CD8-positive, alpha-beta memory T cell (primary cell): ENCODE measurements around the gene CHGA. TPM values are rescaled to one million over a fixed set of nuclear protein-coding genes. Genes with fewer than 3 reads are reported as not detected.

Experiments
- CTCF ChIA-PET: fragments of 350-600 bp; sonication (Branson Sonifier 250); formaldehyde crosslinking; loops from one replicate; lab custom pipeline; 2021; ENCODE audit warnings: antibody characterized with exemption; lab: Charles Lee
- POLR2A ChIA-PET: fragments of 350-600 bp; sonication (Branson Sonifier 250); formaldehyde crosslinking; loops from one replicate; lab custom pipeline; 2021; ENCODE audit warnings: antibody characterized with exemption; lab: Charles Lee
- DNase-seq, 5 donors: peaks; one replicate each; pipeline versions ENCODE4 v3.0.0 to v3.0.0-alpha.2; 2020 to 2022; ENCODE audit warnings: mixed read lengths in 1 of 5
- H3K27ac ChIP-seq: one replicate; pipeline ENCODE4 v1.7.0; 2013; ENCODE audit warnings: low read depth, mild to moderate bottlenecking, low read length, moderate library complexity
- H3K27me3 ChIP-seq: 2 replicates; pipeline ENCODE4 v1.7.0; 2013; ENCODE audit warnings: low read length, mild to moderate bottlenecking; ENCODE audit not compliant: insufficient read depth, poor library complexity, severe bottlenecking
- H3K36me3 ChIP-seq: 2 replicates; pipeline ENCODE4 v1.7.0; 2013; ENCODE audit warnings: mild to moderate bottlenecking, low read length, moderate library complexity; ENCODE audit not compliant: insufficient read depth
- H3K4me1 ChIP-seq: 2 replicates; pipeline ENCODE4 v1.7.0; 2013; ENCODE audit warnings: mild to moderate bottlenecking, low read length, moderate library complexity; ENCODE audit not compliant: insufficient read depth
- H3K4me3 ChIP-seq: 2 replicates; pipeline ENCODE4 v1.7.0; 2013; ENCODE audit warnings: mild to moderate bottlenecking, low read length
- H3K9me3 ChIP-seq: 2 replicates; pipeline ENCODE4 v1.7.0; 2013; ENCODE audit warnings: mild to moderate bottlenecking, low read length
- H3K27ac Mint-ChIP-seq, 8 donors: one replicate each; pipeline ENCODE4 v1.8.0; 2020 to 2021; ENCODE audit warnings: mixed read lengths in 8 of 8, mild to moderate bottlenecking in 6 of 8, inconsistent platforms in 3 of 8, moderate library complexity in 3 of 8
- H3K27me3 Mint-ChIP-seq, 2 donors: one replicate each; pipeline ENCODE4 v1.8.0; 2020 to 2021; ENCODE audit warnings: mixed read lengths in 2 of 2, mild to moderate bottlenecking in 1 of 2, moderate library complexity in 1 of 2
- H3K36me3 Mint-ChIP-seq, 3 donors: one replicate each; pipeline ENCODE4 v1.8.0; 2020 to 2021; ENCODE audit warnings: mixed read lengths in 3 of 3, inconsistent platforms in 1 of 3, mild to moderate bottlenecking in 1 of 3
- H3K4me1 Mint-ChIP-seq, 3 donors: one replicate each; pipeline ENCODE4 v1.8.0; 2020 to 2021; ENCODE audit warnings: mixed read lengths in 3 of 3, inconsistent platforms in 1 of 3, mild to moderate bottlenecking in 1 of 3
- H3K4me3 Mint-ChIP-seq, 7 donors: one replicate each; pipeline ENCODE4 v1.8.0; 2020 to 2021; ENCODE audit warnings: mixed read lengths in 7 of 7, mild to moderate bottlenecking in 6 of 7, moderate library complexity in 4 of 7, inconsistent platforms in 2 of 7
- H3K9me3 Mint-ChIP-seq, 5 donors: one replicate each; pipeline ENCODE4 v1.8.0; 2020 to 2022; ENCODE audit warnings: mixed read lengths in 5 of 5, mild to moderate bottlenecking in 3 of 5, moderate library complexity in 2 of 5, inconsistent platforms in 1 of 5
- polyA plus RNA-seq: library from polyadenylated mRNA; unstranded; fragments of 300-500 nt; fragmentation: Illumina TruSeq; gene quantifications from one replicate; pipeline ENCODE4 v1.2.3, GENCODE V29; 2021
- total RNA-seq, 2 experiments: library from RNA; stranded (reverse); gene quantifications; one replicate each; pipeline ENCODE4 v1.2.3, GENCODE V29; 2021

Gene CHGA, protein sequence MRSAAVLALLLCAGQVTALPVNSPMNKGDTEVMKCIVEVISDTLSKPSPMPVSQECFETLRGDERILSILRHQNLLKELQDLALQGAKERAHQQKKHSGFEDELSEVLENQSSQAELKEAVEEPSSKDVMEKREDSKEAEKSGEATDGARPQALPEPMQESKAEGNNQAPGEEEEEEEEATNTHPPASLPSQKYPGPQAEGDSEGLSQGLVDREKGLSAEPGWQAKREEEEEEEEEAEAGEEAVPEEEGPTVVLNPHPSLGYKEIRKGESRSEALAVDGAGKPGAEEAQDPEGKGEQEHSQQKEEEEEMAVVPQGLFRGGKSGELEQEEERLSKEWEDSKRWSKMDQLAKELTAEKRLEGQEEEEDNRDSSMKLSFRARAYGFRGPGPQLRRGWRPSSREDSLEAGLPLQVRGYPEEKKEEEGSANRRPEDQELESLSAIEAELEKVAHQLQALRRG
- total RNA-seq, result not detected
- not detected for polyA plus RNA-seq

DNA sequence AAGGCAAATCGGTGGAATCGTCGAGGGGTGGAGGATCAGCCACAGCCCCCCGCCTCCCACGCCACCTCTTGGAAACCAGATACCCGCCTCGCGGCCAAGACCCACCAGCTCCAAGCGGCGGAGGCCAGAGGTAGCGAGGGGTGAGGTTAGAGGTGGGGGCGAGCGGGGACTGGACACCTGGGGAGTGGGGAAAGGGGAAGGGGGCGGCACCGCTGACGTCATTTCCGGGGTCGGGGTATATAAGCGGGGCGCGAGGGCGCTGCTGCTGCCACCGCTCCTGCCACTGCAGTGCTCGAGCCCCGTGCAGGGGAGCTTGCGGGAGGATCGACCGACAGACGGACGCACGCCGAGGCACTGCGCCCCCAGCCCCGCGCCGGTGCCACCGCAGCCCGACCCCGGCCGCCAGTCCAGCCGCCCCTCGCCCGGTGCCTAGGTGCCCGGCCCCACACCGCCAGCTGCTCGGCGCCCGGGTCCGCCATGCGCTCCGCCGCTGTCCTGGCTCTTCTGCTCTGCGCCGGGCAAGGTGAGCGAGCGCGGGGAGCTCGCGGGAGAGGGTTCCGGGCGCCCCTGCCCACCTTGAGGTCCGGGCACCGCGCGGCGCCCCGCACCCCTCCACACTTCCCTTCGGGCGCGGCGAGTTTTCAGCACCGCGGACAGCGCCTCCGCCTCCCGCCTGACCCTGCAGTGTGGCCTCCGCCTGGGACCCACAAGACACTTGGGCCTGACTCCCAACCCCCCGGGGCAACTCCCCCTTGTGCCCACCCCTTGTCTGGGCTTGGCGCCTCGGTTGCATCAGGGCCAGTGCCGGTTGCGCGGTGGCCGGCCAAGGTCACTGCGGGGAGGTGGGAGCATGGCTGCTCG, at the start of gene CHGA:
CHGA (plus strand) TSS at position 268 of the 861 bp plus-strand sequence; CDS start at position 478, 210 bp downstream.
- H3K9me3 Mint-ChIP-seq, result peaks cover 0 to 5% (median 2%) of the 10 kb centered on the region in 5 donors
- peaks cover 27 to 43% of the 10 kb centered on the region in 2 donors for H3K27me3 Mint-ChIP-seq
- ChIA-PET CTCF (interaction anchor here (0.8 kb wide), 1 partner anchor 16 kb away, joined by 4 read pairs; no protein-coding TSS in a partner anchor), POLR2A (no interaction called here)
- H3K4me3 ChIP-seq, result no peak within 1 kb of the TSS
- H3K27ac ChIP-seq, result no peak within 1 kb of the TSS
- no peaks in the 10 kb centered on the region for H3K4me1 ChIP-seq
- H3K36me3 ChIP-seq, result no peaks in the 10 kb centered on the region
- peaks cover 9% of the 10 kb centered on the region for H3K27me3 ChIP-seq
- DNase-seq, result peak in 4 of 5 donors; percentile 14 to 38 (median 20)
- peaks cover 0 to 12% (median 1%) of the 10 kb centered on the region in 3 donors for H3K36me3 Mint-ChIP-seq
- H3K4me1 Mint-ChIP-seq, result peaks cover 0 to 10% (median 9%) of the 10 kb centered on the region in 3 donors
- peak within 1 kb of the TSS in 2 of 7 donors; percentile 15 to 28 for H3K4me3 Mint-ChIP-seq
- no peaks in the 10 kb centered on the region for H3K9me3 ChIP-seq
- no peak within 1 kb of the TSS for H3K27ac Mint-ChIP-seq

DNA sequence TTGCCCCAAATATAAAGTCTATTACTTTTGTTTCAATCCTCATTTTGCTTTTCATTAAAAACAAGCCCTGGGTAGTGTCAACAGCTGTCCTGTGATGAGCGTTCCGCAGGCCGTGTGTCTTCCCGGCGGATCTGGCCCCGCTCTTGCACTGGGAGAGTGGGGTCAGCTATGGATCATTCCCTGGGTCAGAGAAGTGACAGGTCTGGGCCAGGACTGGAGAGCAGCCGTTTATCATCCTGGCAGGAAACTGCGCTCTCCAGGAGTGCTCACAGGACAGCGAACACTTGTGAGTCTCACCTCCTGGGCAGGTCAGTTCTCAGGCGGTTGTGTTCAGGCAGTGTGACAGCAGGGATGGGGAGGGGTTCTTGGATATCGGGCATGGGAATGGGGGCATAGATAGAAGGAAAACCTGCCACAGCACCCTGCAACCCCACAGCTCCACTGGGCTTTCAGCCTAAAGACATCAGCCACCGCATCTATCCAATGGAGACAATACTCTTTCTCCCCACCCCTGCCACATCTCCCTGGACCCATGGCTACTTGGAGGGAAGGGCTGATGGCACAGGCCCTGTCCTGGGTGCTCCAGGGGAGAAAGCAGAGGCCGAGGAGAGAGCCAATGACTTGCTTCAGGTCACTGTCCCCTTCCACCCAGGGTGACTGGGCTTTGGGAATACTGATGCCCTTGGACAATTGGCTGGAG, 47.8 kb upstream of the CHGA start:
- Mint-ChIP-seq H3K27ac (no peak overlapping the region), H3K36me3 (no peaks in the 10 kb centered on the region), H3K27me3 (peaks cover 8 to 22% of the 10 kb centered on the region in 2 donors), H3K4me3 (no peak overlapping the region), H3K4me1 (no peaks in the 10 kb centered on the region), H3K9me3 (no peaks in the 10 kb centered on the region)
- POLR2A ChIA-PET, result no interaction called here
- no peak overlapping the region for H3K27ac ChIP-seq
- CTCF ChIA-PET, result no interaction called here
- no peaks in the 10 kb centered on the region for H3K36me3 ChIP-seq
- no peaks in the 10 kb centered on the region for H3K9me3 ChIP-seq
- DNase-seq, result no peak
- H3K4me1 ChIP-seq, result no peaks in the 10 kb centered on the region
- no peak overlapping the region for H3K4me3 ChIP-seq
- H3K27me3 ChIP-seq, result no peaks in the 10 kb centered on the region

DNA sequence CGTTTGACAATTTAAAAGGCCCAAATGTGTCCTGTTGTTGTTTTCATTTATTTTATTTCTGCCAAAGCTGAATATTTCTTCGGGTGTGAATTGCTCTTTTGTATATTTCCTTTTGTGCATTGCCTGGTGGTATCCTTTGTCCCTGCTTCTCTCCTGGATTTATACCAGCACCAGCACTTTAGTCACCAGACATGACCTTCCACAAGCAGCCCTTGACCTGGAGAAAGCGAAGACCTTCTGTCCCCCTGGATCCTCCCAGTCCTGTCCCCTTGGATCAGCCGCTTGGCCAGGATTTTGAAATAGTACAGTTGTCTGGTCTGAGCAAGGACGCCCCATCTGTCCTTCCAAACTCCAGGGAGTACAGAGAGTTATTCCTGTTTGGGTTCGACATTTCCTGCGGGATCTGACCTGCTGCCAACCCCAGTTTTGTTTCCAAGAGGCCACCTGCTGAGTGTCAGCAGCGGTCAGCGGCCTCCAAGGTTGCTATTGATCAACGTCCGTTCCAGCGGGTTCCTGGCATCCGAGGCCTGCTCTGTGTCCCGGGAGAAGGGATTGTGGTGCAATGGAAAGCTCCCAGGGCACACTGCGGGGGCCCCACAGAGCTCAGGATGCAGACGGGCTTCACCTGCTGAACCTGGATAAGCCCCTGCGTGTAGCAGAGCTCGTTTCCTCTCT, 45.1 kb upstream of the CHGA start:
- Mint-ChIP-seq H3K4me1 (no peaks in the 10 kb centered on the region), H3K4me3 (no peak overlapping the region), H3K36me3 (no peaks in the 10 kb centered on the region), H3K27ac (peak overlapping the region in 1 of 8 donors; percentile 19), H3K9me3 (no peaks in the 10 kb centered on the region), H3K27me3 (peaks cover 24 to 38% of the 10 kb centered on the region in 2 donors)
- Histone ChIP-seq H3K27ac (no peak overlapping the region), H3K9me3 (no peaks in the 10 kb centered on the region), H3K4me1 (no peaks in the 10 kb centered on the region), H3K4me3 (no peak overlapping the region), H3K36me3 (no peaks in the 10 kb centered on the region), H3K27me3 (peaks cover 6% of the 10 kb centered on the region)
- DNase-seq, result no peak
- ChIA-PET CTCF (no interaction called here), POLR2A (no interaction called here)

DNA sequence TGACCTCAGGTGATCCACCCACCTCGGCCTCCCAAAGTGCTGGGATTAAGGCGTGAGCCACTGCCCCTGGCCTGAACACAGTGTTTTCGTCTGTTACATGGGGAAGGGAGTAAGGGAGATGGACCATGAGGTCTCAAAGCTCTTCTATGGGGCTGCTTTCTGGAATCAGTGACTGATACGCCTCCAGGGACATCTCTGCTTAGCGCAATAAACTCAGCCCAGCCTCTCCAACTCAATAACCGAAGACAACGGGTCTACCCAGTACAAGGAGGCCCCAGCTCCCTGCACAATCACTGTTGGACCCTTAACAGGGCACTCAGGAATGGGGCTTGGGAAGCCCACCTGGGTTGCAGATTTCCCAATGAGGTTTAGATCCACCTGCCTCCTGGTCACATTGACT, 42.6 kb upstream of the CHGA start:
- peaks cover 6% of the 10 kb centered on the region for H3K27me3 ChIP-seq
- H3K27ac ChIP-seq, result no peak overlapping the region
- ChIA-PET CTCF (no interaction called here), POLR2A (no interaction called here)
- H3K36me3 ChIP-seq, result no peaks in the 10 kb centered on the region
- Mint-ChIP-seq H3K27me3 (peaks cover 25 to 47% of the 10 kb centered on the region in 2 donors), H3K4me1 (no peaks in the 10 kb centered on the region), H3K27ac (no peak overlapping the region), H3K9me3 (peaks cover 0 to 2% (median 0%) of the 10 kb centered on the region in 5 donors), H3K36me3 (no peaks in the 10 kb centered on the region), H3K4me3 (no peak overlapping the region)
- no peak overlapping the region for H3K4me3 ChIP-seq
- no peak for DNase-seq
- no peaks in the 10 kb centered on the region for H3K9me3 ChIP-seq
- no peaks in the 10 kb centered on the region for H3K4me1 ChIP-seq

DNA sequence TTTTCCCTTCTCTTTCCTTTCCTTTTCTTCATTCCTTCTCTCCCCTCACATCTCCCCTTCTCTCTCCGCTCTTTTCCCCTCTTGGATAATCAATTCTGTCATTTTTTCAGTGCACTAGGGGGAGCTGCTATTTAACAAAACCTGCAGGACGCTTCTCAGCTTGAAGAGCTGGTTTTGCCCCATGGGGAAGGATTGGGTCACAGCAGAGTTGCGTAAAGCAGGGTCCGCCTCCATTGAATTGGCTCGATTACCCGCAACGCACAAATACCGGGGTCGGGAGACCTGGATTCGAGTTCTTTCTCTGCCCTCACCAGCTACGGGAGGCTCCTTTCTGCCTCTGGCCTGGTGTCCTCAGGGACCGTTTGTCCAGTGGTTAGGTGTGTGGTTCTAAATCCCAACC, 42.1 kb upstream of the CHGA start:
- ChIA-PET CTCF (no interaction called here), POLR2A (no interaction called here)
- H3K27me3 Mint-ChIP-seq, result peaks cover 25 to 52% of the 10 kb centered on the region in 2 donors
- H3K36me3 ChIP-seq, result no peaks in the 10 kb centered on the region
- H3K9me3 Mint-ChIP-seq, result peaks cover 0 to 3% (median 0%) of the 10 kb centered on the region in 5 donors
- H3K36me3 Mint-ChIP-seq, result no peaks in the 10 kb centered on the region
- no peak overlapping the region for H3K4me3 ChIP-seq
- no peaks in the 10 kb centered on the region for H3K4me1 ChIP-seq
- H3K27ac ChIP-seq, result no peak overlapping the region
- DNase-seq, result no peak
- peaks cover 6% of the 10 kb centered on the region for H3K27me3 ChIP-seq
- H3K4me1 Mint-ChIP-seq, result no peaks in the 10 kb centered on the region
- no peak overlapping the region for H3K4me3 Mint-ChIP-seq
- no peaks in the 10 kb centered on the region for H3K9me3 ChIP-seq
- H3K27ac Mint-ChIP-seq, result no peak overlapping the region

DNA sequence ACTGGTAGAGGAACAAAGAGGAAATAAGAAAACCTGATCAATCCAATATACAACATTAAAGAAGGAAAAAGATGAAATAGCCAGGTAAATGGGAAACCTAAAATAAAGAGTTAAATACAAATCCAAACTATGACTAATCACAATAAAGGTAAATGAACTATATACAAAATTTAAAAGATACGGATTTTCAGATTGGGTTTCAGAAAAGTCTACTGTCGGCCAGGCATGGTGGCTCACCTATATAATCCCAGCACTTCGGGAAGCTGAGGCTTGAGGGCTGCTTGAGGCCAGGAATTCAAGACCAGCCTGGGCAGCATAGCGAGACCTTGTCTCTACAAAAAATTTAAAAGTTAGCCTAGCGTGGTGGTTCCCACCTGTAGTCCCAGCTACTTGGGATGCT, 39.9 kb upstream of the CHGA start:
- peaks cover 23 to 47% of the 10 kb centered on the region in 2 donors for H3K27me3 Mint-ChIP-seq
- CTCF ChIA-PET, result no interaction called here

DNA sequence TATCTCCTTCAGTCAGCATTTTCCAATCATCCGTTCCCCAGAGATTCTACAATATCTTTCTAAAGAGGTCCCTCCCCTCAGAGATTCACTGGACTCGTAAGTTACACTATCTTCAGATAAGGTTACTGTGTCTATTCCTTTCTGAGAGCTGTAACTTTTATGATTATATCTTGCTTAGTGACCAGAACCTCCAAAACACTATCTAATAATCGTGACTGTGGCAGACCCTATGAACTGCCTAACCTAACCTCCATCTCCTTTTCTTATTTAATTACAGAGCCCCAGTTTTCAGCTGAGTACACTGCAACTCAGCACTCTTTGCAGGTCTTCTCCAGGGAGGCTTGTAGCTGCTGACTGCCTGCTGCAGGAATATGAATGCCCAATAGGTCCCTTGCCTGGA, 38.5 kb upstream of the CHGA start:
- Histone ChIP-seq H3K4me1 (no peaks in the 10 kb centered on the region), H3K27me3 (peaks cover 6% of the 10 kb centered on the region), H3K27ac (no peak overlapping the region), H3K4me3 (no peak overlapping the region), H3K36me3 (no peaks in the 10 kb centered on the region), H3K9me3 (no peaks in the 10 kb centered on the region)
- POLR2A ChIA-PET, result interaction anchor here (0.6 kb wide), 1 partner anchor 68 kb away, joined by 3 read pairs; no protein-coding TSS in a partner anchor
- no peaks in the 10 kb centered on the region for H3K4me1 Mint-ChIP-seq
- H3K4me3 Mint-ChIP-seq, result no peak overlapping the region
- H3K27me3 Mint-ChIP-seq, result peaks cover 24 to 44% of the 10 kb centered on the region in 2 donors
- H3K36me3 Mint-ChIP-seq, result no peaks in the 10 kb centered on the region
- DNase-seq, result no peak
- H3K27ac Mint-ChIP-seq, result no peak overlapping the region
- peaks cover 0 to 3% (median 0%) of the 10 kb centered on the region in 5 donors for H3K9me3 Mint-ChIP-seq
- CTCF ChIA-PET, result no interaction called here

More for the DNA sequence above, 39.9 kb upstream of the CHGA start:
- H3K27ac Mint-ChIP-seq, result no peak overlapping the region
- H3K36me3 Mint-ChIP-seq, result no peaks in the 10 kb centered on the region
- POLR2A ChIA-PET, result no interaction called here
- Histone ChIP-seq H3K4me1 (no peaks in the 10 kb centered on the region), H3K4me3 (no peak overlapping the region), H3K27ac (no peak overlapping the region), H3K9me3 (no peaks in the 10 kb centered on the region), H3K27me3 (peaks cover 6% of the 10 kb centered on the region), H3K36me3 (no peaks in the 10 kb centered on the region)
- H3K9me3 Mint-ChIP-seq, result peaks cover 0 to 3% (median 0%) of the 10 kb centered on the region in 5 donors
- H3K4me3 Mint-ChIP-seq, result no peak overlapping the region
- no peaks in the 10 kb centered on the region for H3K4me1 Mint-ChIP-seq
- no peak for DNase-seq
